GM19035 (cell line): ENCODE measurements around the gene ZDHHC11B.
"Not testable (repeated sequence)": the region's sequence is repeated elsewhere in the genome, so short reads cannot be mapped to it uniquely, and the experiment has no call there.

ENCODE experiments used
- ATAC-seq: cut with Tn5 transposase; IDR thresholded peaks from one replicate; pipeline ENCODE4 v1.9.1; 2021; ENCODE audit not compliant: unreplicated experiment

The ZDHHC11B gene

DNA sequence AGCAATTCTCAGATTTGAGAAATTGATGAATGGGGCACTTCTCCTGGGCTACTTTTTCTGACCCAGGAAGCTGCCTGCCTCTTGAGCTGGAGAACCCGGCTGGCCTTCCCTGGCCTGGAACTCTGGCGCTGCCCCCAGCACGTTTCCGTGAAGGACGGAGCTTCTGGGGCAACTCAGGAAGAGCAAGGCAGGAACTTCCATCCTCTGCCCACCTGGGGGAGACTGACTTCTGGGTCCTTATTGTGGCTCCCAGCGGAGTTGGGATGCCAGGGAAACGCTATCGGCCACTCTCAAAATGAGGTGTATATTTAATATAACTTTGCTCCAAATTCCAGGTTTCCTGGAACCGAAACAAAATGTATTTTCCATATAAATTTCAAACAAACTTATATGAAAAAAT, 57.4 kb downstream of the ZDHHC11B start:
- not testable (repeated sequence) for ATAC-seq

DNA sequence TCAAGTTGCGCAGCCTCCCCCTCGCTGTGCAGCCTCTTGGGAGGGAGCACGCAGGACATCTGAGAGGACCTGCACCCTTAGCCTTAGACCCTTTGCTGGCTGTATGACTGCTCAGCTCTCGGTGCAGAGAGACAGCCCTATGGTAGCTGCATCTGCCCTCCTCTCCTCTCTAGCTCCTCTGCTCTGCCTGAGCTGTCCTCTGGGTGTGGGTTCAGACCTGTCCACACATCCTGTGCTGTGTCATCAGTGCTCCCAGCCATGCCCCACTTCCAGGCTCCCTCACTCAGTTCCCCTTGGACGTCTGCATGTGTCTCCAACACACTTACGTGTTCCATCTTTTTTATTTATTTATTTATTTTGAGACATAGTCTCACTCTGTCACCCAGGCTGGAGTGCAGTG, 60.7 kb downstream of the ZDHHC11B start:
- not testable (repeated sequence) for ATAC-seq

GRCh38 chr5:723309-723708, 61.2 kb downstream of the ZDHHC11B start:
- ATAC-seq, result not testable (repeated sequence)

- ATAC-seq, result not testable (repeated sequence)
Observed at GRCh38 chr5:719379-719778, 65.2 kb downstream of the ZDHHC11B start.

DNA sequence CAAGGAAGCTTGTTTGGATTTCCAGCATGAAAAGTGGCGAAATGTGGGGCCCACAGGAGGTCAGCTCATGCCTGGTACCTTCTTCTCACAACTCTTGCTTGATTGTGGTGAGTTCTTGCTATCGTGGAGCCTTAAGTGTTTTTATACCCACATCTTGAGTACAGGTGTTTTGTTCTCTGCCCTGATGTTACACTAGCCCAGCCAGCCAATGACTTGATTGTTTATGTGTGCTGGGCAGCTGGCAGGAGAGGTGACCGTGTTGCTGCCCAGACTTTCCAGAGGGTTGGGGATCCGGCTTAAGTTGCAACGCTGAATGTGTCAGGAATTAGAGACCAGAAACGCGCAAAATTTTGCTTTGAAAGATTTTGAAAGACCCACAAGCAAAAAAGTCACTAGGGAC, 67.4 kb downstream of the ZDHHC11B start:
- ATAC-seq, result no peak

DNA sequence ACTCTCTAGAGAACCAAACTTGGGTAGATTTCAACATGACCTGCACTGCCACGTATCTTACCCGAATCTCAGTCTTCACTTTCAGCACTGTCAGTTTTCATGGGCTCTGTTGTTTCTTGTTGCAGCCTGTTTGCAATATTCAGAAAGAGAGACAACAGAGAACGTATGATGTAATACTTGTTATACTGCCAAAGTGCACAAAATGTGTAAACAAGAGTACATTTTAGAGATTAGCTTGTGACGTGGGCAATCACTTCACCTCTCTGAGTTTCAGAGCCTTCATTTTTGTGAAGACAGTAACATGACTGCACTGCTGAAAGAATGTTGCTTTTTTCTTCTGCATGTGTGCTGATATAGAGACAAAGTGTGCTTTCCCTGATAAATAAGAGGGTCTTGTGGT, 67.8 kb downstream of the ZDHHC11B start:
- ATAC-seq, result not testable (repeated sequence)

DNA sequence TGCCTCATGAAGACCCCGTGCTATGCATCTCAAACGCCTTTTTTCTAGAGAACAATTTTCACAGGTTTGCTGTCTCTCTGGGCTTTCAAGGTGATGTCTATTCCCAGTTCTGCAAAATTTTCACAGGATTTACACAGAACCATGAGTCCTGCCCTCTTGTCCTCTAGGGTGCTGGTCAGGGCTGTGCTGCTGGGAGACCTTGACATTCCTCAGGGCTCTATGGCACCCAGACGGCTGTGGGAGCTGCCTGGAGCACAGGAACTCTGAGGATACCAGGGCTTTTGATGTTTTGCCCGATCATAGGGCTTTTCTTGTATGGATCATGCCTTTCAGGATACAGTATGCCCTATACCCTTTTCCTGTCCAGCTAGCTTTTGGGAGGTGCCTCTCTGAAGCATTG, 68.9 kb downstream of the ZDHHC11B start:
- ATAC-seq, result not testable (repeated sequence)

DNA sequence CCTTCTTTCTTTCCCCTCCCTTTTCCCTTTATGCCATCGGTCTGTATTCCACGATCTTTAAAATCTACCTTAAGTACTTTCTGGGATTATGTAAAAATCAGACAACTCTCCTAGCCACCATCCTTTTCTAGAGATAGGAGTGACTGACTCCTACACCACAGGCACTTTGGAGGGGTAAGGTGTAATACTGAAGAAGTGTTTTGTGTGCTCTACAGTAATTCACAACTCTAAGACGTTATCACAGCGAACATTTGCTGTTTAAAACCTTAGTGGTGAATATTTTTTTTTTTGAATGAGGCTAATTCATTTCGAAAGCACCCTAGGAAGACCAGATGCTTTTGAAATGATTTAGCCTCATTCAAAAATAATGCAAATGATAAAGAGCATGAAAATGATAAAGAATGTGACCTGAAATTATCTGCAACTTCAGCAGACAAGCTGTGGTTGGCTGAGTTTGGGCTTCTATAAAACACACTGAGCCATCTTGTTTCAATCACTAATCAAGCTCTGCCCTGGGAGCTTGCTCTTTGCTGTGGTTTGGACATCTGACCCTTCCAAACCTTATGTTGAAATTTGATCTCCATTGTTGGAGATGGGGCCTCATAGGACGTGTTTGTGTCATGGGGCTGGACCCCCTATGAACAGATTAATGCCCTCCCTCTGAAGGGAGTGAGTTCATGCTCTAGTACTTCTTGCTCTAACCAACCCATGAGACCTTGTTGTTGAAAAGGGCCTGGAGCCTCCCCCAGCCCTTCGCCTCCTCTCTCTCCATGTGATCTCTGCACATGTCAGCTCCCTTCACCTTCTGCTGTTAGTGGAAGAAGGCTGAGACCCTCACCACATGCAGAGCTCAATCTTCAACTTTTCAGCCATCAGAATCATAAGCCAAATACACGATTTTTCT, 70.1 kb downstream of the ZDHHC11B start:
- ATAC-seq, result not testable (repeated sequence)

DNA sequence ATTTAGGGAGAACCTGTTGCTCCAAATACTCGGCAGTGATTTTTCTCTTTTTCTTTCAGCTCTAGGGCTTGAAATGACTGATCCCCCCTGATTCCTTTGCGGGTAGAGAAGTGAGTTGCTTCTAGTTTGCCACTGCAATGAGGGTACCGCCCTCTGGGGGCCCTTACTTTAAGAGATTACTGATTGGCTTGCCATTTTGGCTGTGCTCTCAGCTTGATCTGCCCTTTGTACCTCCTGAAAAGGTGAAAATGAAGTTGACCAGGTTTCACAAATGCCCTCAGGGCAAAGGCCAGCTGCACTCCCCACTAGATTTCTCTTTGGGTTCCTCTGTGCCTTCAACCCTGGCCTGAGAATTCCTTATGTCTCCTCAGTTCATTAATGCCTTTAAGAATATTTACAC, 70.8 kb downstream of the ZDHHC11B start:
- ATAC-seq, result not testable (repeated sequence)

GRCh38 chr5:708848-709517, 75.5 kb downstream of the ZDHHC11B start:
- not testable (repeated sequence) for ATAC-seq

GRCh38 chr5:708374-708773, 76.2 kb downstream of the ZDHHC11B start:
- ATAC-seq, result not testable (repeated sequence)

- not testable (repeated sequence) for ATAC-seq
Observed at GRCh38 chr5:706127-706526, 78.4 kb downstream of the ZDHHC11B start.

GRCh38 chr5:696753-697702, 87.5 kb downstream of the ZDHHC11B start:
- not testable (repeated sequence) for ATAC-seq

GRCh38 chr5:696191-696590, 88.3 kb downstream of the ZDHHC11B start:
- not testable (repeated sequence) for ATAC-seq

DNA sequence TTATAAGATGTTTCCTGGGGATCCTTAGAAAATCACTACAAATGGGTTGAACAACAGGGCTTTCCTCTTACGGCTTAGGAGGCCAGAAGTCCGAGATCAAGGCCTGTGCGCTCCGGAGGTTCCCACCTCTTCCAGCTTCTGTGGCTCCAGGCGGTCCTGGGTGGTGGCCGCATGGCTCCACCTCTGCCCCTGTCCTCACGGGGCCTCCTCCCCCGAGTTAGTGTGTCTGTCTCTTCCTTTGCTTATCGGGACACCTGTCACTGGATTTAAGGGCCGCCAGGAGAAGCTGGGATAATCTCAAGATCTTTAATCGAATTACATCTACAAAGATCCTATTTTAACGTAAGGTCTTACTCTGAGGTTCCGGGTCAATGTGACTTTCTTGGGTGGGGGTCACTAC, 89.1 kb downstream of the ZDHHC11B start:
- not testable (repeated sequence) for ATAC-seq

DNA sequence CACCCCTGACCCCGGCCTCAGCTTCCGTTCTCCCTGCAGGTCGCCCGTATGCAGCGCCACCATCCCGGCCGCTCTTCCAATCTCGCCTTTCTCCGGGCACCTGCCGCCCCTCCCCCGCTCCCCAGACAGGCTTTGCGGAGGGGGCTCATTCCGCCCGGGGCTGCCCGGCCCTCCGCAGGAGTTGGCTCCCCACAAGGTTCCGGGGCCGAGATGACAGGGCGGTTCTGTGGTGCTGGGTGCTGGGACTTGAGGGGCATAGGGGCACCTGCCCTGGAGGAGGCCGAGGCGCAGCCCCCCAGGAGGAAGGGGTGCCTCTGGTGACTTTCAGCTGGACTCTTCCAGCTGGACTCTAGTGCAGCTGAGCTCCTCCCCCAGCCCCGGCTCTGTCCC, 90.5 kb downstream of the ZDHHC11B start:
- not testable (repeated sequence) for ATAC-seq

DNA sequence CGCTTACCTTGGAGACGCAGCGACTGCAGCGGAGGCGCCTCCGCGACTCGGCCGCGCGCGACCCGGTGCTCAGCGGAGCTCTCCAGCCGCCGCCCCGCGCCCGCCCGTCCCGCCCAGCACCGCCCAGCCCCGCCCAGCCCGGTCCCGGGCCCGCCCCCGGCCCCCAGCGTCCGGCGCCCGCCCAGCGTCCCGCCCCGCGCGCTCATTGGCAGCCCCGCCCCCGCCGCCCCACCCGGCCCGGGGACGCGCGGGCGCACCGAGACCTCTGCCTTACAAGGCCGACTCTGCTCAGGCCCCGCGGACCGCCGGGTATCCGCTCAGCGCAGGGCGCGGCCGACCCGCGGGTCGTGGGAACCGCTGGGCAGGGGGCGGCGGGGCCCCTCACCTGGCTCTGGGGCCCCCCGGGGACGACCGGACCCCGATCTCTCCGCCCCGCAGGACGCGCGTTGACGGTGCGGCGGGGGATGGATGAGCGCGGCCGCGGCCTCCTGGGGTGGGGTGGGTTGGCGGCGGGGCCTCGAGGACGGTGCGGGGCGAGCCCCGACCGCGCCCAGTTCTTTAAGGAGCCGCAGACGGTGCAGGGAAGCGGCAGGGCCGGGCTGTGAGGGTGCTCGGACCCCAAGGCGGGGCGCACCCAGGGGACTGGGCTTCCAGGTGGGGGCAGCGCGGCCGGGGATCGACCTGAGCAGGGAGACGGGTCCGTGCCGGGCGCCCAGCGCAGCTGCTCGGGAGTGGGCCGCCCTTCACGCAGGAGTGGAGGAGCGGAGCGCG, 91.1 kb downstream of the ZDHHC11B start, which contains the start of gene TPPP:
TPPP (minus strand) TSS at position 82 of the 771 bp plus-strand sequence. CDS start 15,292 bp downstream, outside the sequence.
- ATAC-seq, result peak; percentile 71

GRCh38 chr5:692529-693041, 91.9 kb downstream of the ZDHHC11B start:
- ATAC-seq, result peak; percentile 19

GRCh38 chr5:691817-692528, 92.6 kb downstream of the ZDHHC11B start:
- ATAC-seq, result no peak
